Mesenchymal stem cell (in vitro differentiated cells and primary cell): Measurements from ENCODE around the gene SH3PXD2A.

Experiments
- DNase-seq: peaks from one replicate; pipeline ENCODE4 v3.0.0-alpha.2; 2013
- H2AFZ ChIP-seq: one replicate; pipeline ENCODE4 v1.6.1; 2013; ENCODE audit warnings: low read depth, mild to moderate bottlenecking, control low read depth, inconsistent platforms, low read length, moderate library complexity
- H2AK5ac ChIP-seq: 2 replicates; pipeline ENCODE4 v1.6.1; 2013; ENCODE audit warnings: low read length, moderate library complexity, mild to moderate bottlenecking, inconsistent platforms; ENCODE audit not compliant: severe bottlenecking
- H2BK120ac ChIP-seq: one replicate; pipeline ENCODE4 v1.6.1; 2013; ENCODE audit warnings: low read depth, mild to moderate bottlenecking, inconsistent platforms, low read length, moderate library complexity
- H2BK12ac ChIP-seq, 2 experiments: one replicate each; pipeline ENCODE4 v1.6.1; 2013; ENCODE audit warnings: inconsistent platforms in 2 of 2, low read length in 2 of 2, mild to moderate bottlenecking in 2 of 2, moderate library complexity in 2 of 2, control low read depth in 1 of 2
- H2BK15ac ChIP-seq: one replicate; pipeline ENCODE4 v1.6.1; 2013; ENCODE audit warnings: mild to moderate bottlenecking, low read depth, inconsistent platforms; ENCODE audit not compliant: poor library complexity, severe bottlenecking
- H2BK5ac ChIP-seq: 2 replicates; pipeline ENCODE4 v1.6.1; 2013; ENCODE audit warnings: low read depth, mild to moderate bottlenecking, low read length, control low read depth, inconsistent platforms; ENCODE audit not compliant: poor library complexity, severe bottlenecking
- H3K14ac ChIP-seq, 2 experiments: one replicate each; pipeline ENCODE4 v1.6.1; 2013; ENCODE audit warnings: inconsistent platforms in 2 of 2, low read length in 2 of 2, control low read depth in 1 of 2, mild to moderate bottlenecking in 1 of 2, moderate library complexity in 1 of 2
- H3K18ac ChIP-seq, 2 experiments: one replicate each; pipeline ENCODE4 v1.6.1; 2013; ENCODE audit warnings: inconsistent platforms in 2 of 2, low read length in 2 of 2, control low read depth in 1 of 2, low read depth in 1 of 2, mild to moderate bottlenecking in 1 of 2
- H3K23ac ChIP-seq, 2 experiments: one replicate each; pipeline ENCODE4 v1.6.1; 2013; ENCODE audit warnings: inconsistent platforms in 2 of 2, low read length in 2 of 2, mild to moderate bottlenecking in 2 of 2, moderate library complexity in 2 of 2, control low read depth in 1 of 2
- H3K27ac ChIP-seq: 2 replicates; pipeline ENCODE4 v1.5.1; 2013; ENCODE audit warnings: mild to moderate bottlenecking, moderate library complexity, low read length, control low read depth, inconsistent platforms; ENCODE audit not compliant: poor library complexity, severe bottlenecking
- H3K27me3 ChIP-seq, 2 experiments: 2 replicates each; pipeline versions ENCODE4 v1.6.1 to v1.7.0; 2013; ENCODE audit warnings: low read length in 2 of 2, mild to moderate bottlenecking in 2 of 2, moderate library complexity in 2 of 2, control low read depth in 1 of 2, inconsistent platforms in 1 of 2; ENCODE audit not compliant: control insufficient read depth in 1 of 2, insufficient read depth in 1 of 2
- H3K36me3 ChIP-seq, 2 experiments: 2 replicates each; pipeline versions ENCODE4 v1.6.1 to v1.7.0; 2013; ENCODE audit warnings: low read length in 2 of 2, control low read depth in 1 of 2, inconsistent platforms in 1 of 2, low read depth in 1 of 2, mild to moderate bottlenecking in 1 of 2; ENCODE audit not compliant: insufficient read depth in 2 of 2, control insufficient read depth in 1 of 2
- H3K4ac ChIP-seq, 2 experiments: one replicate each; pipeline ENCODE4 v1.6.1; 2013; ENCODE audit warnings: inconsistent platforms in 2 of 2, low read length in 2 of 2, mild to moderate bottlenecking in 2 of 2, moderate library complexity in 2 of 2, control low read depth in 1 of 2, low read depth in 1 of 2
- H3K4me1 ChIP-seq: 2 replicates; pipeline ENCODE4 v1.6.1; 2013; ENCODE audit warnings: low read depth, low read length, control low read depth; ENCODE audit not compliant: control insufficient read depth, insufficient read depth
- H3K4me2 ChIP-seq: 2 replicates; pipeline ENCODE4 v1.6.1; 2013; ENCODE audit warnings: low read length, mild to moderate bottlenecking, inconsistent platforms; ENCODE audit not compliant: poor library complexity, severe bottlenecking
- H3K4me3 ChIP-seq, 2 experiments: 2 replicates each; pipeline versions ENCODE4 v1.5.1 to v1.7.0; 2013; ENCODE audit warnings: low read length in 2 of 2, mild to moderate bottlenecking in 2 of 2, control low read depth in 1 of 2, low read depth in 1 of 2; ENCODE audit not compliant: insufficient read depth in 1 of 2
- H3K79me1 ChIP-seq: replicated peaks from 2 replicates; pipeline ENCODE4 v1.6.1; 2013; ENCODE audit warnings: mild to moderate bottlenecking, control low read depth, low read length, inconsistent platforms; ENCODE audit not compliant: poor library complexity, severe bottlenecking
- H3K9ac ChIP-seq: 2 replicates; pipeline ENCODE4 v1.7.0; 2013; ENCODE audit warnings: mild to moderate bottlenecking, low read length, moderate library complexity
- H3K9me3 ChIP-seq: 2 replicates; pipeline ENCODE4 v1.7.0; 2013; ENCODE audit warnings: mild to moderate bottlenecking, low read length; ENCODE audit not compliant: control insufficient read depth
- H4K8ac ChIP-seq: one replicate; pipeline ENCODE4 v1.6.1; 2013; ENCODE audit warnings: inconsistent platforms, mild to moderate bottlenecking, low read length, moderate library complexity
- H4K91ac ChIP-seq: one replicate; pipeline ENCODE4 v1.6.1; 2013; ENCODE audit warnings: mild to moderate bottlenecking, low read length, inconsistent platforms
- WGBS: methylation state at CpG from one replicate; pipeline ENCODE4 v1.1.7; 2013; ENCODE audit warnings: mixed read lengths; 5-methylcytosine and 5-hydroxymethylcytosine counted together

The SH3PXD2A gene

GRCh38 chr10:103839872-103840739 is 15.3 kb downstream of the SH3PXD2A start:
- no peaks in the 10 kb centered on the region for H3K36me3 ChIP-seq
- peak; percentile 31 for DNase-seq
- no peak overlapping the region for H3K9ac ChIP-seq
- no peak overlapping the region for H4K91ac ChIP-seq
- H3K18ac ChIP-seq: peak overlapping the region in 1 of 2 experiments; percentile 68
- no peak overlapping the region for H2BK5ac ChIP-seq
- no peak overlapping the region for H2AK5ac ChIP-seq
- peaks cover 6% of the 10 kb centered on the region for H3K79me1 ChIP-seq
- H2AFZ ChIP-seq: no peak overlapping the region
- H4K8ac ChIP-seq: no peak overlapping the region
- WGBS: 52% methylated on average over 16 of the region's 18 CpGs
- H3K23ac ChIP-seq: no peak overlapping the region
- H3K27ac ChIP-seq: no peak overlapping the region
- H3K4me2 ChIP-seq: peak overlapping the region; percentile 8
- peaks cover 3% of the 10 kb centered on the region for H3K4me1 ChIP-seq
- H3K27me3 ChIP-seq: peaks cover 0 to 10% of the 10 kb centered on the region in 2 experiments
- H3K9me3 ChIP-seq: no peaks in the 10 kb centered on the region
- no peak overlapping the region for H3K4me3 ChIP-seq
- peak overlapping the region in 1 of 2 experiments; percentile 62 for H3K14ac ChIP-seq
- no peak overlapping the region for H2BK12ac ChIP-seq
- no peak overlapping the region for H2BK120ac ChIP-seq
- H2BK15ac ChIP-seq: no peak overlapping the region
- H3K4ac ChIP-seq: no peak overlapping the region

GRCh38 chr10:103839519-103839871 is 15.9 kb downstream of the SH3PXD2A start:
- H3K4ac ChIP-seq: no peak overlapping the region
- no peak overlapping the region for H2BK12ac ChIP-seq
- no peak overlapping the region for H4K91ac ChIP-seq
- H3K23ac ChIP-seq: no peak overlapping the region
- no peak overlapping the region for H3K9ac ChIP-seq
- H3K27ac ChIP-seq: no peak overlapping the region
- peaks cover 0 to 10% of the 10 kb centered on the region in 2 experiments for H3K27me3 ChIP-seq
- no peak overlapping the region for H2AFZ ChIP-seq
- no peak overlapping the region for H4K8ac ChIP-seq
- no peak overlapping the region for H3K4me2 ChIP-seq
- no peak overlapping the region for H2BK15ac ChIP-seq
- no peak overlapping the region for H3K4me3 ChIP-seq
- no peaks in the 10 kb centered on the region for H3K9me3 ChIP-seq
- no peaks in the 10 kb centered on the region for H3K36me3 ChIP-seq
- H3K14ac ChIP-seq: peak overlapping the region in 1 of 2 experiments; percentile 62
- no peak for DNase-seq
- peaks cover 3% of the 10 kb centered on the region for H3K4me1 ChIP-seq
- H3K79me1 ChIP-seq: peaks cover 6% of the 10 kb centered on the region
- H2BK5ac ChIP-seq: no peak overlapping the region
- H2BK120ac ChIP-seq: no peak overlapping the region
- H2AK5ac ChIP-seq: no peak overlapping the region
- 65% methylated on average over 9 of the region's 9 CpGs for WGBS
- no peak overlapping the region for H3K18ac ChIP-seq

- no peak overlapping the region for H3K9ac ChIP-seq
- no peak overlapping the region for H2BK5ac ChIP-seq
- no peak overlapping the region for H3K23ac ChIP-seq
- H3K36me3 ChIP-seq: no peaks in the 10 kb centered on the region
- 84% methylated on average over 13 of the region's 13 CpGs for WGBS
- H2BK120ac ChIP-seq: no peak overlapping the region
- H2BK12ac ChIP-seq: no peak overlapping the region
- no peak overlapping the region for H3K18ac ChIP-seq
- H3K79me1 ChIP-seq: peaks cover 6% of the 10 kb centered on the region
- no peak overlapping the region for H3K4me2 ChIP-seq
- no peak for DNase-seq
- no peak overlapping the region for H2AK5ac ChIP-seq
- no peak overlapping the region for H2AFZ ChIP-seq
- H3K27ac ChIP-seq: no peak overlapping the region
- H4K91ac ChIP-seq: no peak overlapping the region
- no peak overlapping the region for H3K4ac ChIP-seq
- H4K8ac ChIP-seq: no peak overlapping the region
- H3K27me3 ChIP-seq: peaks cover 0 to 10% of the 10 kb centered on the region in 2 experiments
- H3K9me3 ChIP-seq: no peaks in the 10 kb centered on the region
- H3K4me1 ChIP-seq: peaks cover 3% of the 10 kb centered on the region
- H2BK15ac ChIP-seq: peak overlapping the region; percentile 8
- no peak overlapping the region for H3K4me3 ChIP-seq
- H3K14ac ChIP-seq: no peak overlapping the region
Observed at GRCh38 chr10:103838862-103839518, 16.4 kb downstream of the SH3PXD2A start.

GRCh38 chr10:103838070-103838395 is 17.3 kb downstream of the SH3PXD2A start:
- WGBS: 89% methylated on average over 4 of the region's 4 CpGs
- Histone ChIP-seq H3K18ac (no peak overlapping the region), H2AFZ (no peak overlapping the region), H3K14ac (no peak overlapping the region), H3K4me1 (peaks cover 3% of the 10 kb centered on the region), H3K9me3 (no peaks in the 10 kb centered on the region), H3K23ac (no peak overlapping the region), H3K27me3 (peaks cover 0 to 10% of the 10 kb centered on the region in 2 experiments), H3K79me1 (peaks cover 6% of the 10 kb centered on the region), H4K8ac (no peak overlapping the region), H3K4ac (no peak overlapping the region), H2BK15ac (no peak overlapping the region), H4K91ac (no peak overlapping the region), H2BK120ac (no peak overlapping the region), H2BK5ac (no peak overlapping the region), H2AK5ac (no peak overlapping the region), H3K4me2 (no peak overlapping the region), H3K36me3 (no peaks in the 10 kb centered on the region), H3K4me3 (no peak overlapping the region), H2BK12ac (no peak overlapping the region), H3K27ac (no peak overlapping the region), H3K9ac (no peak overlapping the region)
- no peak for DNase-seq
